GM12874 (cell line): Measurements from ENCODE around the gene POU6F2.

Source experiments
- TF ChIP-seq, protein P1 (sequence below): IDR thresholded peaks from 2 replicates; pipeline ENCODE4 v1.5.1; 2011; ENCODE audit warnings: low read depth, mild to moderate bottlenecking, control low read depth, low read length, moderate library complexity; ENCODE audit not compliant: insufficient read depth

Gene POU6F2

DNA sequence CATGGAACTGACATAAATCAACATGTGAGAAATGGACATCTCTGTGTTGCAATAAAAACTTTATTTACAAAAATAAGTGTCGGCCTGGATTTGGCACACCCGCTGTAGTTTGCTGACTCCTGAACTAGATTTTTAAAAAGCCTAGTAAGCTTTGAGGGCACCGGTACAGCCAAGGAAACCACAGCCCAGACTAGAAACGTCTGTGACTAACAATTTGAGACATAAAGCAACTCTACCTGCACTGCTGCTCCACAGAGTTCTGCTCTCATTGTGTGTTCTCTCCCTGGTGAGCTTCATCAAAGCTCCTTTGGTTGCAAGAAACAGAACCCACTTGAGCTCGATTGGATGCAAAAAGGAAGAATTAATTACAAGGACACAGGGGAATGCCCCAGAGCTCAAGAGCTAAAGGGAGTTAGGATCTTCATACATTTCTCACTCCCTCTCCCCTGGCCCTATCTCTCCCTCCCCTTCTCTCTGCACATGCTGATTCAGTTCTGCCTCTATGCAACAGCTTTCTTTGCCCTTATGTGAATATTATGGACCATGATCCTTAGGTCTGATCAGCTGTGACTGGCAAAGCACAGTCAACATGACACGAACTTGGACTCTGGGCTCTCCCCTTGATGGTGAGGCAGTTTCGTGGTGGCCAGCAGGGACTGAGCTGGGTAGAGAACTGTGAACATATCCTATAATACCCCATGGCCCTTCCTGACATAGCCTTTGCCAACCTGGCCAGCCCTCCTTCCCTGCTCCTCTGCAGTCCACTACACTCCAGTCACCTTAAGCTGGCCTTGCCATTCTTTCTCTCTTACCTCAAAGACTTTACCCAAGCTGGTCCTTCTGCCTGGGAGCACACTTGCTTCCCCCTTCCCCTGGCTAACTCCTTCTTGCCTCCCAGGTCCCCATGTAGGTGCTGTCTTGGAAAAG is 511.0 kb downstream of the POU6F2 start:
- TF ChIP-seq, protein P1, sequence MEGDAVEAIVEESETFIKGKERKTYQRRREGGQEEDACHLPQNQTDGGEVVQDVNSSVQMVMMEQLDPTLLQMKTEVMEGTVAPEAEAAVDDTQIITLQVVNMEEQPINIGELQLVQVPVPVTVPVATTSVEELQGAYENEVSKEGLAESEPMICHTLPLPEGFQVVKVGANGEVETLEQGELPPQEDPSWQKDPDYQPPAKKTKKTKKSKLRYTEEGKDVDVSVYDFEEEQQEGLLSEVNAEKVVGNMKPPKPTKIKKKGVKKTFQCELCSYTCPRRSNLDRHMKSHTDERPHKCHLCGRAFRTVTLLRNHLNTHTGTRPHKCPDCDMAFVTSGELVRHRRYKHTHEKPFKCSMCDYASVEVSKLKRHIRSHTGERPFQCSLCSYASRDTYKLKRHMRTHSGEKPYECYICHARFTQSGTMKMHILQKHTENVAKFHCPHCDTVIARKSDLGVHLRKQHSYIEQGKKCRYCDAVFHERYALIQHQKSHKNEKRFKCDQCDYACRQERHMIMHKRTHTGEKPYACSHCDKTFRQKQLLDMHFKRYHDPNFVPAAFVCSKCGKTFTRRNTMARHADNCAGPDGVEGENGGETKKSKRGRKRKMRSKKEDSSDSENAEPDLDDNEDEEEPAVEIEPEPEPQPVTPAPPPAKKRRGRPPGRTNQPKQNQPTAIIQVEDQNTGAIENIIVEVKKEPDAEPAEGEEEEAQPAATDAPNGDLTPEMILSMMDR, result no peak

DNA sequence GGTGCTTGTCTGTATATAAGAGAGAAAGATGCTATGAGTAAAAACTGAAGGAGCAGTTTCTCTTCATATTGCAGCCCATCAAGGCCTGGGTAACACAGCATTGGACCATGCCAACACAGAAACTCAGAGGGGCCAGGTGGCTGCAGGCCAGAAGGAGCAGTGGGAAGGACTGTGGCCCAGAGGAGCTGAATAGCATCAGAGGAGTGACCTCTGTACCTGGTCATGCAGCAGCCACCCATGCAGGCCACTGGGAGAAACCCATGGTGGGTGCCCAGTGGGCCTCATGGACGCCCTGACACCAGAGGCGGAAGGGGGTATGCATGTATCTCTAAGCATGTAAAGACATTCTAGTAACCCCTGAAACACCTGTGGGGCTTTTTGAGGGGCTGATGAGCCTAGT is 512.6 kb downstream of the POU6F2 start:
- TF ChIP-seq, protein P1, result no peak

DNA sequence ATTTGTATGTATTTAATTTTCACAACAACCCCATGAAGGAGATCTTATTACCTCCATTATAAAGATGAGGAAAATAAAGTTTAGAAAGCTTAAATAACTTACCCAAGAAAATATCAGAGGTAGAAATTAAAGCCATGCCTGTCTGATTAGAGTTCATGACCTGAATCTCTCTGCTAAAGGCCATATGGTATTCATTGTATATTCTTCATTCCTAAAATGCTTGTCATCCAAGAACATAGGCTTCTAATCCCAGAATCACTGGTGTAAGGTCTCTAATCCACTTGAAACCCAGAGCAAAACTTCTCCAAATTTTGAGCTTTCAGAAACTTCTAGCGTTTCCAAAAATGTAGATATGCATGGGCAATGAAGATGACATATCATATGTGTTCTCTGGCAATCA is 516.2 kb downstream of the POU6F2 start:
- TF ChIP-seq, protein P1, result no peak

DNA sequence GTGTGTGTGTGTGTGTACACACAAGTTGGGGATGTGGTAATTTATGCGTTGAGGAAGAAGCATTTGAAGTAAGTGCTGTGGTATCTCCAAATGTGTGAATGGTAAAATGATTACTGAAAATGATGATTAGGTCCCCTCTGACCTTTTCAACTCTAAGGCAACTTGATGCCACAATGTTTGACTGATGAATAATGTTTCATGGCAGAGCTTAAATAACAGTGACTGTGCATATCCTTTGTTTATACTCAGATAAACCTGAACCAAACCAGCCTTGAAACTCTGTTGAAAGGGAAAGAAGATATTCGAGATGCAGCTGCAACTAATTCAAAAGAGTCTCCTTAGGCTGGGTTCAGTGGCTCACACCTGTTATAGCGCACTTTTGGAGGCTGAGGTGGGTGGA is 523.6 kb downstream of the POU6F2 start:
- TF ChIP-seq, protein P1, result no peak

GRCh38 chr7:39504963-39505362 is 527.3 kb downstream of the POU6F2 start:
- TF ChIP-seq, protein P1, result no peak

DNA sequence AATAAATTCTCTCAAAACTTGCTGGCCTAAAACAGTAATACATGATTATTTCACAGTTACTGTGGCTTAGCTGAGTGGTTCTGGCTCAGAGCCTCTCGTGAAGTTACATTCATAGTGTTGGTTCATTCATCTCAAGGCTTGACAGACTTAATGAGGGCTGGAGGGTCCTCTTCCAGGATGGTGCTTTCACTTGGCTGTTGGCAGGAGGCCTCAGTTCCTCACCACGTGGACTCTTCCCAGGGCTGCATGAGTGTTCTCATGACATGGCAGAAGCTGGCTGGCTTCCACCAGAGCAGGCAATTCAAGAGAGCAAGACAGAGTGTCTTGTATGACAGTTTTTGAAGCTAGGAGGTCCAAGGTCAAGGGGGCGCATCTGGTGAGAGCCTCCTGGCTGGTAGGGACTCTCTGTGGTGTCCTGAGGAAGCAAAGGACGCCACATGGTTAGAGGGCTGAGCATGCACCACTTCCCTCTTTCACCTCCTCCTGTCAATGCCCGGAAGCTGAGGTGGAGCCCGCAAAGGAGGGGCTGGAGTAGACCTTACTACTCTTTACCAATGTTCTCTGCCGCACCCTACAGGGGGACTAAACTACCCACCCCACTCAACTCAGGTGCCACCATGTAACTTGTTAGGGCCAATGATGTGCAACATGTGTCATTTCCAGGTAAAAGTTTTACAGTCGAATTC is 530.3 kb downstream of the POU6F2 start:
- TF ChIP-seq, protein P1, result no peak

DNA sequence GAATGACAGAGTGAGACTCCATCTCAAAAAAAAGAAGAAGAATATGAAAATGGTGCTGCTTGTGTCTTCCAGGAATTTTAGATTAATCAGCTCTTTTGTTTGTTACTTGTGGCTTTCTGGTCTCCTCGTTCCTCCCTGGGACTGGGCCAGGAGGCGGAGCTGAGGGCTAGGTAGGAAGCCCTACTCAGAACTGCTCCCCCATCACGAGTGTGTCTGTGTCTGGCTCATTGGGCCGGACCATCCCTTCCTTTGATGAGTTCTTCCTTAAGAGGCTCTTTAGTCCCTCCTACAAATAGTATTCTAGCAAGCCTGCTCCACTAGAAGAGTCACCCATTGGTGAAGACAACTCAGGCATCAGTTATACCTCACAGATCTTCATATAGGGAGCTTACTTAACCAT is 531.7 kb downstream of the POU6F2 start:
- TF ChIP-seq, protein P1, result no peak
